Erythroblast (primary cell): ENCODE results near the gene IQCH.

Source experiments
- GATA1 ChIP-seq: IDR thresholded peaks from 2 replicates; pipeline ENCODE4 v1.6.1; 2011; ENCODE audit warnings: low read depth, mild to moderate bottlenecking, control low read depth, low read length, moderate library complexity
- POLR2A ChIP-seq: IDR thresholded peaks from 2 replicates; pipeline ENCODE4 v1.6.1; 2011; ENCODE audit warnings: mild to moderate bottlenecking, low read length

DNA sequence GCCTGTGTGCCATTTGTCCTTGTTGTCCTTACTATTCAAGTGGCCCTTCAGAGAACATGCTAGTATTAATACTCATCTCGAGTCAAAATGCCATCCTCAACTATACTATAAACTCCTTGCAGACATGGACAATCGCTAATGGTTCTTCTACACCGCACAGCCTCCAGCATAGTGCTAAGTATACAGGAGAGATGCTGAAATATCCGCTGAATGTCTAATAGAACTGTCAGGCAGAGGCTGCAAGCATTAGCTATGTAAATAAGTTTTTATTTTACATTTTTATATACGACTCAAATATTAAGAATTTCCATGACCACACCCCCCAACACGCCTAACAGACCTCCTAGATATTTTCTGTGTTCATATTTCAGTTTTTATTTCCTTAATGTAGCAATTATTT, 39.5 kb upstream of the IQCH start:
- TF ChIP-seq POLR2A (no peak), GATA1 (no peak)
